ENCODE measurements around the gene PDXK.

GRCh38 chr21:43737158-43737950, 18.4 kb downstream of the PDXK start:
- TF ChIP-seq, protein P1, sequence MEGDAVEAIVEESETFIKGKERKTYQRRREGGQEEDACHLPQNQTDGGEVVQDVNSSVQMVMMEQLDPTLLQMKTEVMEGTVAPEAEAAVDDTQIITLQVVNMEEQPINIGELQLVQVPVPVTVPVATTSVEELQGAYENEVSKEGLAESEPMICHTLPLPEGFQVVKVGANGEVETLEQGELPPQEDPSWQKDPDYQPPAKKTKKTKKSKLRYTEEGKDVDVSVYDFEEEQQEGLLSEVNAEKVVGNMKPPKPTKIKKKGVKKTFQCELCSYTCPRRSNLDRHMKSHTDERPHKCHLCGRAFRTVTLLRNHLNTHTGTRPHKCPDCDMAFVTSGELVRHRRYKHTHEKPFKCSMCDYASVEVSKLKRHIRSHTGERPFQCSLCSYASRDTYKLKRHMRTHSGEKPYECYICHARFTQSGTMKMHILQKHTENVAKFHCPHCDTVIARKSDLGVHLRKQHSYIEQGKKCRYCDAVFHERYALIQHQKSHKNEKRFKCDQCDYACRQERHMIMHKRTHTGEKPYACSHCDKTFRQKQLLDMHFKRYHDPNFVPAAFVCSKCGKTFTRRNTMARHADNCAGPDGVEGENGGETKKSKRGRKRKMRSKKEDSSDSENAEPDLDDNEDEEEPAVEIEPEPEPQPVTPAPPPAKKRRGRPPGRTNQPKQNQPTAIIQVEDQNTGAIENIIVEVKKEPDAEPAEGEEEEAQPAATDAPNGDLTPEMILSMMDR (IDR thresholded peaks at IDR 0.05) = no peak
- no peak for TF ChIP-seq POLR2A (IDR thresholded peaks at IDR 0.05)

Measured in body of pancreas (tissue), 4 donors.